SJSA1 (cell line): ENCODE results near the gene FCRL6. TPM values are rescaled to one million over a fixed set of nuclear protein-coding genes. Genes with fewer than 3 reads are reported as not detected.
A peak's percentile ranks its signal among the peaks of the same experiment; 100 is the strongest.

Experiments used
- DNase-seq, 2 experiments: peaks; one replicate each; pipeline ENCODE4 v3.0.0-alpha.2; 2015 to 2020; ENCODE audit warnings: low spot score in 2 of 2, low read depth in 1 of 2
- H3K27ac ChIP-seq: fragments of 250-450 bp; sonication (Bioruptor Pico); 2 replicates; pipeline ENCODE4 v1.5.1; 2020; ENCODE audit warnings: mild to moderate bottlenecking, moderate library complexity
- H3K27me3 ChIP-seq: fragments of 250-450 bp; sonication (Bioruptor Pico); replicated peaks from 2 replicates; pipeline ENCODE4 v1.5.1; 2020; ENCODE audit warnings: mild to moderate bottlenecking, moderate library complexity
- H3K36me3 ChIP-seq: fragments of 250-450 bp; sonication (Bioruptor Pico); 2 replicates; pipeline ENCODE4 v1.5.1; 2020; ENCODE audit warnings: mild to moderate bottlenecking
- H3K4me1 ChIP-seq: fragments of 250-450 bp; sonication (Bioruptor Pico); replicated peaks from 2 replicates; pipeline ENCODE4 v1.6.1; 2021; ENCODE audit warnings: mild to moderate bottlenecking
- H3K4me3 ChIP-seq: fragments of 250-450 bp; sonication (Bioruptor Pico); 2 replicates; pipeline ENCODE4 v1.5.1; 2020; ENCODE audit warnings: mild to moderate bottlenecking
- H3K9me3 ChIP-seq: fragments of 250-450 bp; sonication (Bioruptor Pico); replicated peaks from 2 replicates; pipeline ENCODE4 v1.5.1; 2020; ENCODE audit warnings: mild to moderate bottlenecking
- total RNA-seq: library from RNA; depleted of rRNA; stranded (reverse); fragments of >200 nt; shearing (Covaris generic); gene quantifications from 2 replicates; pipeline ENCODE4 v1.2.3, GENCODE V29; 2014

Gene FCRL6
- total RNA-seq, 1 experiment from 2014 or later = not detected

GRCh38 chr1:159851407-159851806 lies 49.2 kb downstream of the FCRL6 start:
- H3K36me3 ChIP-seq = no peaks in the 10 kb centered on the region
- H3K27me3 ChIP-seq = no peaks in the 10 kb centered on the region
- no peak overlapping the region for H3K27ac ChIP-seq
- H3K9me3 ChIP-seq = 0 out of 2 replicates have a peak, but pooled peaks cover 3% of the 10 kb centered on the region
- H3K4me1 ChIP-seq = peaks cover 36% of the 10 kb centered on the region
- no peak overlapping the region for H3K4me3 ChIP-seq
- DNase-seq = no peak

GRCh38 chr1:159853417-159854115 lies 51.4 kb downstream of the FCRL6 start:
- no peaks in the 10 kb centered on the region for H3K27me3 ChIP-seq
- DNase-seq = no peak

DNA sequence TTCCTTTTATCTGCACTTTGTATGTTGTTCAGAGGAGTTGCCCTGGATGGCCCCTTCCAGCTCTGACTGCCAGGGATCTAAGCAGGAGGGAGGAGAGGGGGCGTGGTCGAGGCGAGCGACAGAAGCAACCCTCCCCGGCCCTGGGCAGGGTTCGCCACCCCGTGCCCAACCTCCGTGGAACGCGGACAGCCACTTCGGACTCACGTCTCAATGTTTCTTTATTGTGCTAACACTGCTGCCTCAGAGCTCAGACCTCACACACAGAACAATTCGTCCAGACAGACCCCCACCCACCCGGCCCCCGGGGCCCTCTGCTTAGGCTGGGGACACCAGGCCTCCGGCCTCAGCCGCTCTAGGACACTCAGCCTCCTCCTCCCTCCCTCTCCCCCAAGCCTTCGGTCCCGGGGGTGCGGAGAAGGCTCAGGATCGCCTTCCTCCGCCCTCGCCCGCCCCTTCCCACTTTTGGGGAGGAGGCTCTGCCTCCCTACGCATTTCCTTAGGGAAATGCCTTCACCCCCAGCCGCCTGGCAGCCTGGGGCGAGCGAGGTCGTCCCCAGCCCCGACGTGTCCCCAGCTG lies 52.0 kb downstream of the FCRL6 start:
- DNase-seq = peak; percentile 53 to 64
- H3K27me3 ChIP-seq = no peaks in the 10 kb centered on the region
- H3K4me1 ChIP-seq = peaks cover 30% of the 10 kb centered on the region
- peak overlapping the region; percentile 68 for H3K27ac ChIP-seq
- no peaks in the 10 kb centered on the region for H3K36me3 ChIP-seq
- peak overlapping the region; percentile 53 for H3K4me3 ChIP-seq
- H3K9me3 ChIP-seq = no peaks in the 10 kb centered on the region

More at GRCh38 chr1:159853417-159854115, 51.4 kb downstream of the FCRL6 start:
- Histone ChIP-seq H3K4me1 (peaks cover 35% of the 10 kb centered on the region), H3K27ac (no peak overlapping the region; the same call in 1 of the 2 replicates), H3K9me3 (0 out of 2 replicates have a peak, but pooled peaks cover 2% of the 10 kb centered on the region), H3K4me3 (peak overlapping the region; percentile 53), H3K36me3 (no peaks in the 10 kb centered on the region)

GRCh38 chr1:159854693-159855192 lies 52.6 kb downstream of the FCRL6 start:
- Histone ChIP-seq H3K4me1 (peaks cover 25% of the 10 kb centered on the region), H3K4me3 (peak overlapping the region; percentile 53), H3K27me3 (no peaks in the 10 kb centered on the region), H3K36me3 (no peaks in the 10 kb centered on the region), H3K9me3 (no peaks in the 10 kb centered on the region), H3K27ac (peak overlapping the region; percentile 68)
- peak; percentile 81 to 85 for DNase-seq

- no peak overlapping the region for H3K4me3 ChIP-seq
- H3K27ac ChIP-seq = no peak overlapping the region
- peaks cover 17% of the 10 kb centered on the region for H3K4me1 ChIP-seq
- H3K27me3 ChIP-seq = no peaks in the 10 kb centered on the region
- no peak for DNase-seq
- no peaks in the 10 kb centered on the region for H3K36me3 ChIP-seq
- no peaks in the 10 kb centered on the region for H3K9me3 ChIP-seq
Observed at GRCh38 chr1:159855709-159856108, 53.5 kb downstream of the FCRL6 start.

- no peaks in the 10 kb centered on the region for H3K9me3 ChIP-seq
- no peak for DNase-seq
- no peak overlapping the region for H3K27ac ChIP-seq
- no peak overlapping the region for H3K4me3 ChIP-seq
- H3K36me3 ChIP-seq = no peaks in the 10 kb centered on the region
- H3K27me3 ChIP-seq = no peaks in the 10 kb centered on the region
- H3K4me1 ChIP-seq = peaks cover 17% of the 10 kb centered on the region
Observed at GRCh38 chr1:159856576-159856975, 54.4 kb downstream of the FCRL6 start.

GRCh38 chr1:159857889-159858288 lies 55.7 kb downstream of the FCRL6 start:
- no peak for DNase-seq
- Histone ChIP-seq H3K9me3 (no peaks in the 10 kb centered on the region), H3K36me3 (no peaks in the 10 kb centered on the region), H3K27me3 (no peaks in the 10 kb centered on the region), H3K27ac (no peak overlapping the region), H3K4me1 (peaks cover 17% of the 10 kb centered on the region), H3K4me3 (no peak overlapping the region)

DNA sequence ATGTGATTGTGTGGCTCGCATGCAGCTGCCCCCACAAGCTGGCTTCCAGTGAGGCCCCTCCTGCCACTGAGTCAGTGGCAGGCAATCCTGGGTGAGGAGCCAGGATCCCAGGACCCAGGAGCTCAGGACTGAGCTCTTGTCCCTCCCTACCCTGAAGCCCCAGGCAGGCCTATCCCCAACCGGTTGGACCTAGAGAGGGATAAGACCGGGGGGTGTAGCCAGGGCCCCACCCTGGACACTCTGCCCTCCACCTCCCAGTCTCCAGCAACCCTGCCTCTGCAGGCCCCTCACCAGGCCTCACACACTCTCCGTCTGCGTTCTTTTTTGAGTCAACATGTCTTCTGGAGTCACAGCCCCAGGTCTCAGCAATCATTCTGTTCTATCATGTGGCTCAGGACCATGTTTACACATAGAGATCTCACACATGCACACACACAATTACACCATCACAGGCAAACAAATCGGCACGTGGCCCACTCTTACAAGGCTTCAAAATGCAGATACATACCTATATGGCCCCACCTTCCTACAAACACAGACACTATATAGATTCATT lies 57.7 kb downstream of the FCRL6 start:
- H3K36me3 ChIP-seq = no peaks in the 10 kb centered on the region
- no peaks in the 10 kb centered on the region for H3K9me3 ChIP-seq
- peaks cover 4% of the 10 kb centered on the region for H3K4me1 ChIP-seq
- H3K27me3 ChIP-seq = no peaks in the 10 kb centered on the region
- H3K4me3 ChIP-seq = no peak overlapping the region
- no peak for DNase-seq
- H3K27ac ChIP-seq = no peak overlapping the region

DNA sequence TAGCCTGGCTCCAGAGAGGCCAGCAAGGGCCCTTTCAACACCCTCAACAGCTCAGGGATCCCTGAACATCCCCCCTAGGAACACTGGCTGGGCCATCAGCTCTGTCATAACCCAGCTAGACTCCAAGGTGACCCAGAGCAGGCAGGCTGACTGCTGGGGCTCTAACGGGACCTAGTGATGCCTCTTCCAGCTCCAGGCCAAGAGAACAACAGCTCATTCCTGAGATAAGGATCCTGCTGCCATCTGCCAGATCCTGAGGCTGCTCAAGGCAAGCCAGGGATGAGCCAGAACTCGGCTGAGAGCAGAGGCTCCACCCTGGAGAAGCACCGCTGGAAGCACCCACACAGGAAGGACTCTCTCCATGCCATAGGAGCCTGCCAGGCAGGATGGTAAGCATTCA lies 58.3 kb downstream of the FCRL6 start:
- Histone ChIP-seq H3K4me1 (no peaks in the 10 kb centered on the region), H3K4me3 (no peak overlapping the region), H3K36me3 (no peaks in the 10 kb centered on the region), H3K27me3 (no peaks in the 10 kb centered on the region), H3K9me3 (no peaks in the 10 kb centered on the region), H3K27ac (no peak overlapping the region)
- no peak for DNase-seq

DNA sequence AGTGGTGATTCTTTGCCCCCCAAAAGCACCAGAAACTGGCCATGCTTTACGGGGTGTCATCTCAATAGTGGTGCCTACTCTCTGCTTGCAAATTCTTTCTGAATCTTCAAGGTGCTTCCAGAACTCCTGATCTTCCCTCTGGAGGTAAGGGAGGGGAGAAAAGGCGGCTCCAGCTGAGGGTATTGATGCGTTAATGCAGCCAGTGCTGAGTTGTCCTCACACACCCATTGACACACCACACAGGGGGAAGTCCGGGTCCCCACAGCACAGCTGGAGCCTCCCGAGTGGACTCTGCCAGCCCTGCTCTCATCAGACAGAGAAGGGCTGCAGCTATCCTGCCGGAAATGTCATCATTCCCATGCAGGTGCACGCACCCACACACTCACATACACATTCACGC lies 59.1 kb downstream of the FCRL6 start:
- DNase-seq = no peak
- Histone ChIP-seq H3K27ac (no peak overlapping the region), H3K36me3 (no peaks in the 10 kb centered on the region), H3K4me1 (no peaks in the 10 kb centered on the region), H3K27me3 (no peaks in the 10 kb centered on the region), H3K9me3 (no peaks in the 10 kb centered on the region), H3K4me3 (no peak overlapping the region)

- no peaks in the 10 kb centered on the region for H3K27me3 ChIP-seq
- H3K27ac ChIP-seq = no peak overlapping the region
- H3K9me3 ChIP-seq = no peaks in the 10 kb centered on the region
- no peaks in the 10 kb centered on the region for H3K4me1 ChIP-seq
- H3K4me3 ChIP-seq = no peak overlapping the region
- H3K36me3 ChIP-seq = no peaks in the 10 kb centered on the region
- no peak for DNase-seq
Observed at GRCh38 chr1:159862031-159862430, 59.9 kb downstream of the FCRL6 start.

DNA sequence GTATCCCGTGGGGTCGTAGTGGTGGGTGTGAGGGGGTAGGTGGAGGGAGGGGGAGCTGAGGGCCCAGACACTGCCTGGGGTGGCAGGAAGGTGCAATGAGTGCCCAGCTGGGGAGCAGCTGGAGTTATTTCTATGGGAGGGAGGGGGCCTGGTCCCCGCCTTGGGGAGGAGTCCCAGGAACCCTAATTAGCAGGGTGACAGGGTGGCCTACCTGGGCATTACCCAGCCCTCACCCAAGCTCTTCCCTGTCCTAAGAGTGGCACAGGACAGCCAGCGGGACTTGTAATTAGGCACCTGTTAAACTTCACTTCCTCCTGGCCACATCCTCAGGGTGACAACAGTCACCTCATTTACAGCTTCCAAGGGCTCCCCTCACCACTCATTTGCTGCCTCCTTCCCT lies 60.4 kb downstream of the FCRL6 start, which contains the start of gene VSIG8:
Gene VSIG8, minus strand, starts transcription at position 101 of the 400 bp plus-strand sequence. CDS start 136 bp downstream, outside the sequence.
- H3K9me3 ChIP-seq = no peaks in the 10 kb centered on the region
- DNase-seq = no peak
- no peaks in the 10 kb centered on the region for H3K27me3 ChIP-seq
- H3K4me1 ChIP-seq = no peaks in the 10 kb centered on the region
- H3K27ac ChIP-seq = no peak within 1 kb of the TSS
- H3K36me3 ChIP-seq = no peaks in the 10 kb centered on the region
- no peak within 1 kb of the TSS for H3K4me3 ChIP-seq

DNA sequence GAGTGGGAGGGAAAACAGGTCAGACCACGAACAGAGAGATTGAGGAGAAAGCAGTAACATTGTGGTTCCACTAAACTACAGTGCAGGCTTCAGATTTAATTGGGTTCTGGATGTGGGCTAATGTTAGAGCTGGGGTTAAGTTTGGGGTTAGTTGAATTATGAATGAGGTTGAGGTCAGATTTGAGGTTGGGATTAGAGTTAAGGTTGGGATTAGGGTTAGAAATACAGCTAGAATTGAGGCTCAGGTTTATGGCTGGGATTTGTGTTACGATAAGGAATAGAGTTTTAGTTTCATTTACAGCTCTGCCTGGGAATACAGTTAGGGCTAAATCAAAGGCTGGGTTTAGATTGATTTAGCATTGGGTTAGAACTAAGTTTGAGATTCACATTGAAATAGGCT lies 62.1 kb downstream of the FCRL6 start:
- no peak overlapping the region for H3K4me3 ChIP-seq
- H3K4me1 ChIP-seq = no peaks in the 10 kb centered on the region; the same call in 1 of the 2 replicates
- H3K9me3 ChIP-seq = no peaks in the 10 kb centered on the region
- DNase-seq = no peak
- no peaks in the 10 kb centered on the region for H3K36me3 ChIP-seq
- no peaks in the 10 kb centered on the region for H3K27me3 ChIP-seq
- no peak overlapping the region for H3K27ac ChIP-seq
